GM23338 (cell line): ENCODE measurements around the gene ZNRF1. TPM values are rescaled to one million over a fixed set of nuclear protein-coding genes. Genes with fewer than 3 reads are reported as not detected.

ENCODE experiments used
- ATAC-seq: fragments of 200-7000 bp; cut with Tn5 transposase; 3 replicates; pipeline ENCODE4 v1.9.1; 2020
- DNase-seq: peaks from one replicate; pipeline ENCODE4 v3.0.0-alpha.2; 2015; ENCODE audit warnings: low spot score
- H2AFZ ChIP-seq: fragments of 200-600 bp; sonication (generic); 2 replicates; pipeline ENCODE4 v1.8.0; 2016; ENCODE audit warnings: antibody characterized with exemption, mild to moderate bottlenecking, moderate library complexity
- H3F3A ChIP-seq: fragments of 200-600 bp; sonication (generic); replicated peaks from 2 replicates; pipeline ENCODE4 v1.8.0; 2017; ENCODE audit warnings: antibody characterized with exemption, mixed run types, low read depth
- H3K27ac ChIP-seq: fragments of 200-600 bp; sonication (generic); 2 replicates; pipeline ENCODE4 v1.6.1; 2016; ENCODE audit warnings: low read depth
- H3K27me3 ChIP-seq: fragments of 200-600 bp; sonication (generic); 2 replicates; pipeline ENCODE4 v1.8.0; 2016; ENCODE audit warnings: mild to moderate bottlenecking, mixed run types, moderate library complexity; ENCODE audit not compliant: insufficient read depth
- H3K36me3 ChIP-seq: fragments of 200-600 bp; sonication (generic); 2 replicates; pipeline ENCODE4 v1.8.0; 2016; ENCODE audit warnings: mild to moderate bottlenecking; ENCODE audit not compliant: insufficient read depth
- H3K4me1 ChIP-seq: fragments of 200-600 bp; sonication (generic); 2 replicates; pipeline ENCODE4 v1.8.0; 2016; ENCODE audit warnings: mild to moderate bottlenecking, moderate library complexity; ENCODE audit not compliant: insufficient read depth
- H3K4me2 ChIP-seq: fragments of 200-600 bp; sonication (generic); 2 replicates; pipeline ENCODE4 v1.7.1; 2017; ENCODE audit warnings: mixed run types
- H3K4me3 ChIP-seq: fragments of 200-600 bp; sonication (generic); 2 replicates; pipeline ENCODE4 v1.6.1; 2016; ENCODE audit warnings: mixed run types
- H3K79me2 ChIP-seq: fragments of 200-600 bp; sonication (generic); replicated peaks from 2 replicates; pipeline ENCODE4 v1.8.0; 2017; ENCODE audit warnings: mild to moderate bottlenecking; ENCODE audit not compliant: insufficient read depth
- H3K9me2 ChIP-seq: fragments of 200-600 bp; sonication (generic); 2 replicates; pipeline ENCODE4 v1.8.0; 2017; ENCODE audit not compliant: insufficient read depth
- H4K20me1 ChIP-seq: fragments of 200-600 bp; sonication (generic); replicated peaks from 2 replicates; pipeline ENCODE4 v1.8.0; 2017; ENCODE audit warnings: mild to moderate bottlenecking; ENCODE audit not compliant: insufficient read depth
- H3K27ac Mint-ChIP-seq: 2 replicates; pipeline ENCODE4 v1.8.0; 2020; ENCODE audit warnings: inconsistent platforms, mild to moderate bottlenecking, moderate library complexity, mixed read lengths
- H3K27me3 Mint-ChIP-seq: 3 replicates; pipeline ENCODE4 v1.8.0; 2022; ENCODE audit warnings: low read depth, mild to moderate bottlenecking, moderate library complexity, mixed read lengths, inconsistent platforms; ENCODE audit not compliant: insufficient read depth, poor library complexity
- H3K36me3 Mint-ChIP-seq: 3 replicates; pipeline ENCODE4 v1.8.0; 2021; ENCODE audit warnings: low read depth, mild to moderate bottlenecking, inconsistent platforms, moderate library complexity, mixed read lengths
- H3K4me1 Mint-ChIP-seq: 3 replicates; pipeline ENCODE4 v1.8.0; 2020; ENCODE audit warnings: mild to moderate bottlenecking, inconsistent platforms, mixed read lengths
- H3K4me3 Mint-ChIP-seq: 3 replicates; pipeline ENCODE4 v1.8.0; 2021; ENCODE audit warnings: moderate library complexity, mild to moderate bottlenecking, inconsistent platforms, mixed read lengths
- H3K9me3 Mint-ChIP-seq: 3 replicates; pipeline ENCODE4 v1.8.0; 2020; ENCODE audit warnings: moderate library complexity, mild to moderate bottlenecking, inconsistent platforms, mixed read lengths
- CREB1 ChIP-seq: fragments of 250-450 bp; sonication (Bioruptor Pico); IDR thresholded peaks from 2 replicates; pipeline ENCODE4 v1.5.0; 2020; ENCODE audit warnings: low read depth, mild to moderate bottlenecking, moderate library complexity
- EZH2 ChIP-seq: fragments of 200-600 bp; sonication (generic); IDR thresholded peaks from one replicate; pipeline ENCODE4 v1.8.0; 2017; ENCODE audit warnings: antibody characterized with exemption, mild to moderate bottlenecking, low read depth; ENCODE audit not compliant: unreplicated experiment
- EZH2phosphoT487 ChIP-seq: fragments of 200-600 bp; sonication (generic); IDR thresholded peaks from one replicate; pipeline ENCODE4 v1.8.1; 2018; ENCODE audit warnings: antibody characterized with exemption; ENCODE audit not compliant: unreplicated experiment
- polyA plus RNA-seq: library from polyadenylated mRNA; unstranded; fragments of >200 nt; fragmentation: Nextera tagmentation; extraction: Ambion mirVana; gene quantifications from 2 replicates; pipeline ENCODE4 v1.2.1, GENCODE V29; 2016
- total RNA-seq: library from RNA; depleted of rRNA; stranded (reverse); fragments of >200 nt; shearing (Covaris generic); gene quantifications from 2 replicates; pipeline ENCODE4 v1.2.3, GENCODE V29; 2014
- TF ChIP-seq, protein P1 (sequence below): fragments of 250-450 bp; sonication (Bioruptor Pico); IDR thresholded peaks from 2 replicates; pipeline ENCODE4 v1.5.0; 2020; ENCODE audit warnings: mild to moderate bottlenecking, moderate library complexity

The ZNRF1 gene
- total and polyA plus RNA-seq, 2 experiments from 2014 or later = 22.4 to 42.1 TPM

DNA sequence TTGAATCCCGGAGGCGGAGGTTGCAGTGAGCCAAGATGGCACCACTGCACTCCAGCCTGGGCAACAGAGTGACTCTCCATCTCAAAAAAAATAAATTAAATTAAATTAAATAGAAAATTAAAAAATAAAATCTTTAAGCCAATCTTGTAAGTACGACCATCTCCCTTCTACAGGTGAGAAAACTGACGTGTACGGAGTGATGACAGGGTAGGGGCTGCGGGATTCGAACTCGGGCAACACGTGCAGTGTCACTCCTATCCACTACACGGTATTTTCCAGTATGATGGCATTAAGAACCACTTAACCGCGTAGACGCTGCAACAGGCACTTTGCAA, 14.7 kb upstream of the ZNRF1 start (continued):
- TF ChIP-seq, protein P1, sequence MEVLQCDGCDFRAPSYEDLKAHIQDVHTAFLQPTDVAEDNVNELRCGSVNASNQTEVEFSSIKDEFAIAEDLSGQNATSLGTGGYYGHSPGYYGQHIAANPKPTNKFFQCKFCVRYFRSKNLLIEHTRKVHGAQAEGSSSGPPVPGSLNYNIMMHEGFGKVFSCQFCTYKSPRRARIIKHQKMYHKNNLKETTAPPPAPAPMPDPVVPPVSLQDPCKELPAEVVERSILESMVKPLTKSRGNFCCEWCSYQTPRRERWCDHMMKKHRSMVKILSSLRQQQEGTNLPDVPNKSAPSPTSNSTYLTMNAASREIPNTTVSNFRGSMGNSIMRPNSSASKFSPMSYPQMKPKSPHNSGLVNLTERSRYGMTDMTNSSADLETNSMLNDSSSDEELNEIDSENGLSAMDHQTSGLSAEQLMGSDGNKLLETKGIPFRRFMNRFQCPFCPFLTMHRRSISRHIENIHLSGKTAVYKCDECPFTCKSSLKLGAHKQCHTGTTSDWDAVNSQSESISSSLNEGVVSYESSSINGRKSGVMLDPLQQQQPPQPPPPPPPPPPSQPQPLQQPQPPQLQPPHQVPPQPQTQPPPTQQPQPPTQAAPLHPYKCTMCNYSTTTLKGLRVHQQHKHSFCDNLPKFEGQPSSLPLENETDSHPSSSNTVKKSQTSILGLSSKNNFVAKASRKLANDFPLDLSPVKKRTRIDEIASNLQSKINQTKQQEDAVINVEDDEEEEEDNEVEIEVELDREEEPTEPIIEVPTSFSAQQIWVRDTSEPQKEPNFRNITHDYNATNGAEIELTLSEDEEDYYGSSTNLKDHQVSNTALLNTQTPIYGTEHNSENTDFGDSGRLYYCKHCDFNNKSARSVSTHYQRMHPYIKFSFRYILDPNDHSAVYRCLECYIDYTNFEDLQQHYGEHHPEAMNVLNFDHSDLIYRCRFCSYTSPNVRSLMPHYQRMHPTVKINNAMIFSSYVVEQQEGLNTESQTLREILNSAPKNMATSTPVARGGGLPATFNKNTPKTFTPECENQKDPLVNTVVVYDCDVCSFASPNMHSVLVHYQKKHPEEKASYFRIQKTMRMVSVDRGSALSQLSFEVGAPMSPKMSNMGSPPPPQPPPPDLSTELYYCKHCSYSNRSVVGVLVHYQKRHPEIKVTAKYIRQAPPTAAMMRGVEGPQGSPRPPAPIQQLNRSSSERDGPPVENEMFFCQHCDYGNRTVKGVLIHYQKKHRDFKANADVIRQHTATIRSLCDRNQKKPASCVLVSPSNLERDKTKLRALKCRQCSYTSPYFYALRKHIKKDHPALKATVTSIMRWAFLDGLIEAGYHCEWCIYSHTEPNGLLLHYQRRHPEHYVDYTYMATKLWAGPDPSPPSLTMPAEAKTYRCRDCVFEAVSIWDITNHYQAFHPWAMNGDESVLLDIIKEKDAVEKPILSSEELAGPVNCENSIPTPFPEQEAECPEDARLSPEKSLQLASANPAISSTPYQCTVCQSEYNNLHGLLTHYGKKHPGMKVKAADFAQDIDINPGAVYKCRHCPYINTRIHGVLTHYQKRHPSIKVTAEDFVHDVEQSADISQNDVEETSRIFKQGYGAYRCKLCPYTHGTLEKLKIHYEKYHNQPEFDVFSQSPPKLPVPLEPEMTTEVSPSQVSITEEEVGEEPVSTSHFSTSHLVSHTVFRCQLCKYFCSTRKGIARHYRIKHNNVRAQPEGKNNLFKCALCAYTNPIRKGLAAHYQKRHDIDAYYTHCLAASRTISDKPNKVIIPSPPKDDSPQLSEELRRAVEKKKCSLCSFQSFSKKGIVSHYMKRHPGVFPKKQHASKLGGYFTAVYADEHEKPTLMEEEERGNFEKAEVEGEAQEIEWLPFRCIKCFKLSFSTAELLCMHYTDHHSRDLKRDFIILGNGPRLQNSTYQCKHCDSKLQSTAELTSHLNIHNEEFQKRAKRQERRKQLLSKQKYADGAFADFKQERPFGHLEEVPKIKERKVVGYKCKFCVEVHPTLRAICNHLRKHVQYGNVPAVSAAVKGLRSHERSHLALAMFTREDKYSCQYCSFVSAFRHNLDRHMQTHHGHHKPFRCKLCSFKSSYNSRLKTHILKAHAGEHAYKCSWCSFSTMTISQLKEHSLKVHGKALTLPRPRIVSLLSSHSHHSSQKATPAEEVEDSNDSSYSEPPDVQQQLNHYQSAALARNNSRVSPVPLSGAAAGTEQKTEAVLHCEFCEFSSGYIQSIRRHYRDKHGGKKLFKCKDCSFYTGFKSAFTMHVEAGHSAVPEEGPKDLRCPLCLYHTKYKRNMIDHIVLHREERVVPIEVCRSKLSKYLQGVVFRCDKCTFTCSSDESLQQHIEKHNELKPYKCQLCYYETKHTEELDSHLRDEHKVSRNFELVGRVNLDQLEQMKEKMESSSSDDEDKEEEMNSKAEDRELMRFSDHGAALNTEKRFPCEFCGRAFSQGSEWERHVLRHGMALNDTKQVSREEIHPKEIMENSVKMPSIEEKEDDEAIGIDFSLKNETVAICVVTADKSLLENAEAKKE = no peak
- TF ChIP-seq EZH2phosphoT487 = no peak

DNA sequence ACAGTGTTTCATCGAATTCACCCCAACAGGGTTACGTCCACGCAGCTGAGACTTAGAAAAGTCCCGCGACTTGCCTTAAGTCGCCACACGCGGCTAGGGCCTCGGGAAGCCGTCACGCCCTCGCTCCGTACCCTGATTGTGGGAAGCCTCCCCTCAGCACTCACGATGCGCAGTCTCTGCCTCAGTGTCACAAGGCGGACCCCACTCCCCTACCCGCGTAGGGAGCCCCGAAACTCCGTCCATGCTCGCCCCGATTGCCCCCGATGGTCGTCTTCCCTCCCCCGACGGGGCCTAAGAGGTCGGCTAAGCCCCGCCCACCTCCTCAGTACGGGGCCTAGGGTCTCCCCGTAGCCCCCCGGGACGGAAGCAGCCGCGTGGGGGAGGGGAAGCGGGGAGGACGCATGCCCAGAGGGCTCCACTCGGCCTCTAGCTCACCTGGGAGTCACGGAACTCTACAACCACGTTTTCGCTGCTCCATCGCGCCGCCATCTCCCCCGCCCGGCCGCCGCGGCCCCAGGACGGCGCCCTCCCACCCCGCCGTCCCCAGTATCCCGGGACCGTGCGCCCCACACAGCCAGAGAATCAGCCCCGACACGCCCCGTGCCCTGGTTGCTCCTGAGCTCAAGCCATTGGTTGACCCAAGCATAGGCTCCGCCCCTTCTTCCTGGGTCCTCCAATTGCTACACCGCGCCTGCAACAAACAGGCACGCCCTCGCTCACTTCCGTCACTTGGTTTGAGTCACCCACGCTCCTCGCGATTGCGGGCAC, 14.1 kb upstream of the ZNRF1 start, which contains the start of gene WDR59:
Gene WDR59 (minus strand): TSS at position 595 of the 768 bp plus-strand sequence. CDS start 106 bp downstream, at position 489.
- Mint-ChIP-seq H3K9me3 (no peaks in the 10 kb centered on the region), H3K4me1 (peaks cover 2% of the 10 kb centered on the region; the same call in 2 of the 3 replicates), H3K4me3 (peak within 1 kb of the TSS; percentile 92), H3K27me3 (peaks cover 15% of the 10 kb centered on the region), H3K27ac (peak within 1 kb of the TSS; percentile 95), H3K36me3 (peaks cover 6% of the 10 kb centered on the region; the same call in 1 of the 3 replicates)
- H3F3A ChIP-seq = no peaks in the 10 kb centered on the region
- H3K27me3 ChIP-seq = no peaks in the 10 kb centered on the region
- peaks cover 48% of the 10 kb centered on the region for H3K79me2 ChIP-seq
- H3K4me1 ChIP-seq = no peaks in the 10 kb centered on the region
- peak within 1 kb of the TSS; percentile 95 for H3K4me3 ChIP-seq
- no peaks in the 10 kb centered on the region for H3K9me2 ChIP-seq
- peak within 1 kb of the TSS; percentile 91 for H2AFZ ChIP-seq
- DNase-seq = peak; percentile 100
- peak within 1 kb of the TSS; percentile 91; the same call in 1 of the 2 replicates for H3K27ac ChIP-seq
- no peaks in the 10 kb centered on the region for H3K36me3 ChIP-seq
- H4K20me1 ChIP-seq = no peaks in the 10 kb centered on the region; the same call in none of the 2 replicates
- ATAC-seq = peak; percentile 99
- H3K4me2 ChIP-seq = peak within 1 kb of the TSS; percentile 87
- TF ChIP-seq EZH2 (no peak), CREB1 (peak; percentile 58)
- TF ChIP-seq, protein P1 = no peak
